Loucy (cell line): Measurements from ENCODE around the gene FOXC1.

ENCODE experiments used
- EZH2phosphoT487 ChIP-seq: fragments of 200-600 bp; IDR thresholded peaks from 2 replicates; pipeline ENCODE4 v1.6.1; 2018; ENCODE audit warnings: antibody characterized with exemption, mild to moderate bottlenecking, moderate library complexity, borderline replicate concordance
- TF ChIP-seq, protein P1 (sequence below): fragments of 200-600 bp; sonication (generic); conservative IDR thresholded peaks from 2 replicates; pipeline ENCODE4 v1.5.1; 2014; ENCODE audit warnings: mild to moderate bottlenecking, antibody characterized with exemption, low read length

GRCh38 chr6:1580585-1580984 lies 29.1 kb upstream of the FOXC1 start:
- TF ChIP-seq, protein P1, sequence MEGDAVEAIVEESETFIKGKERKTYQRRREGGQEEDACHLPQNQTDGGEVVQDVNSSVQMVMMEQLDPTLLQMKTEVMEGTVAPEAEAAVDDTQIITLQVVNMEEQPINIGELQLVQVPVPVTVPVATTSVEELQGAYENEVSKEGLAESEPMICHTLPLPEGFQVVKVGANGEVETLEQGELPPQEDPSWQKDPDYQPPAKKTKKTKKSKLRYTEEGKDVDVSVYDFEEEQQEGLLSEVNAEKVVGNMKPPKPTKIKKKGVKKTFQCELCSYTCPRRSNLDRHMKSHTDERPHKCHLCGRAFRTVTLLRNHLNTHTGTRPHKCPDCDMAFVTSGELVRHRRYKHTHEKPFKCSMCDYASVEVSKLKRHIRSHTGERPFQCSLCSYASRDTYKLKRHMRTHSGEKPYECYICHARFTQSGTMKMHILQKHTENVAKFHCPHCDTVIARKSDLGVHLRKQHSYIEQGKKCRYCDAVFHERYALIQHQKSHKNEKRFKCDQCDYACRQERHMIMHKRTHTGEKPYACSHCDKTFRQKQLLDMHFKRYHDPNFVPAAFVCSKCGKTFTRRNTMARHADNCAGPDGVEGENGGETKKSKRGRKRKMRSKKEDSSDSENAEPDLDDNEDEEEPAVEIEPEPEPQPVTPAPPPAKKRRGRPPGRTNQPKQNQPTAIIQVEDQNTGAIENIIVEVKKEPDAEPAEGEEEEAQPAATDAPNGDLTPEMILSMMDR = no peak
- TF ChIP-seq EZH2phosphoT487 = no peak
